ENCODE data around the gene HIPK4. TPM values are rescaled to one million over a fixed set of nuclear protein-coding genes. Genes with fewer than 3 reads are reported as not detected.

Gene HIPK4
- total and polyA plus RNA-seq, 2 experiments from 2014 or later = 0.21 to 0.52 TPM

DNA sequence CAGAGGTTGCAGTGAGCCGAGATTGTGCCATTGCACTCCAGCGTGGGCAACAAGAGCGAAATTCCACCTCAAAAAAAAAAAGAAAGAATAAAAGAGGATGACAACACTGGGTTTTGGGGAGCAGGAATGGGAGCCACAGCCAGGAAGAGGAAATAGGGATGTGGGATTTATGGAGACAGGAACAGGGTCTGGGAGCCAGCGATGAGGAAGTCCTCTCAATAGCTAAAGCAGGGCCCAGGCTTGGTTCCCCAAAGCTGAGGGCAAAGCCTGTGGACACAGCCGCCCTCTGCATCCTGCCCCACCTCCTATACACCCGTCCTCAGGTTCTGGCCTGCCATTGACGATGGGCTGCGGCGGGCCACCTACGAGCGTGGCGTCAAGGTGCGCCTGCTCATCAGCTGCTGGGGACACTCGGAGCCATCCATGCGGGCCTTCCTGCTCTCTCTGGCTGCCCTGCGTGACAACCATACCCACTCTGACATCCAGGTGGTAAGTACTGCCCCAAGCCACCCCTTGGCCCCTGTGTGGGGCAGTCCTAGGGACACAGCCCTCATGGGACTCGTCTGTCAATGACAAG, 13.6 kb downstream of the HIPK4 start (continued):
- TF ChIP-seq, protein P1, sequence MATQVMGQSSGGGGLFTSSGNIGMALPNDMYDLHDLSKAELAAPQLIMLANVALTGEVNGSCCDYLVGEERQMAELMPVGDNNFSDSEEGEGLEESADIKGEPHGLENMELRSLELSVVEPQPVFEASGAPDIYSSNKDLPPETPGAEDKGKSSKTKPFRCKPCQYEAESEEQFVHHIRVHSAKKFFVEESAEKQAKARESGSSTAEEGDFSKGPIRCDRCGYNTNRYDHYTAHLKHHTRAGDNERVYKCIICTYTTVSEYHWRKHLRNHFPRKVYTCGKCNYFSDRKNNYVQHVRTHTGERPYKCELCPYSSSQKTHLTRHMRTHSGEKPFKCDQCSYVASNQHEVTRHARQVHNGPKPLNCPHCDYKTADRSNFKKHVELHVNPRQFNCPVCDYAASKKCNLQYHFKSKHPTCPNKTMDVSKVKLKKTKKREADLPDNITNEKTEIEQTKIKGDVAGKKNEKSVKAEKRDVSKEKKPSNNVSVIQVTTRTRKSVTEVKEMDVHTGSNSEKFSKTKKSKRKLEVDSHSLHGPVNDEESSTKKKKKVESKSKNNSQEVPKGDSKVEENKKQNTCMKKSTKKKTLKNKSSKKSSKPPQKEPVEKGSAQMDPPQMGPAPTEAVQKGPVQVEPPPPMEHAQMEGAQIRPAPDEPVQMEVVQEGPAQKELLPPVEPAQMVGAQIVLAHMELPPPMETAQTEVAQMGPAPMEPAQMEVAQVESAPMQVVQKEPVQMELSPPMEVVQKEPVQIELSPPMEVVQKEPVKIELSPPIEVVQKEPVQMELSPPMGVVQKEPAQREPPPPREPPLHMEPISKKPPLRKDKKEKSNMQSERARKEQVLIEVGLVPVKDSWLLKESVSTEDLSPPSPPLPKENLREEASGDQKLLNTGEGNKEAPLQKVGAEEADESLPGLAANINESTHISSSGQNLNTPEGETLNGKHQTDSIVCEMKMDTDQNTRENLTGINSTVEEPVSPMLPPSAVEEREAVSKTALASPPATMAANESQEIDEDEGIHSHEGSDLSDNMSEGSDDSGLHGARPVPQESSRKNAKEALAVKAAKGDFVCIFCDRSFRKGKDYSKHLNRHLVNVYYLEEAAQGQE (IDR thresholded peaks at IDR 0.05; ENCODE audit: unreplicated experiment) = no peak
- TF ChIP-seq, protein P2, sequence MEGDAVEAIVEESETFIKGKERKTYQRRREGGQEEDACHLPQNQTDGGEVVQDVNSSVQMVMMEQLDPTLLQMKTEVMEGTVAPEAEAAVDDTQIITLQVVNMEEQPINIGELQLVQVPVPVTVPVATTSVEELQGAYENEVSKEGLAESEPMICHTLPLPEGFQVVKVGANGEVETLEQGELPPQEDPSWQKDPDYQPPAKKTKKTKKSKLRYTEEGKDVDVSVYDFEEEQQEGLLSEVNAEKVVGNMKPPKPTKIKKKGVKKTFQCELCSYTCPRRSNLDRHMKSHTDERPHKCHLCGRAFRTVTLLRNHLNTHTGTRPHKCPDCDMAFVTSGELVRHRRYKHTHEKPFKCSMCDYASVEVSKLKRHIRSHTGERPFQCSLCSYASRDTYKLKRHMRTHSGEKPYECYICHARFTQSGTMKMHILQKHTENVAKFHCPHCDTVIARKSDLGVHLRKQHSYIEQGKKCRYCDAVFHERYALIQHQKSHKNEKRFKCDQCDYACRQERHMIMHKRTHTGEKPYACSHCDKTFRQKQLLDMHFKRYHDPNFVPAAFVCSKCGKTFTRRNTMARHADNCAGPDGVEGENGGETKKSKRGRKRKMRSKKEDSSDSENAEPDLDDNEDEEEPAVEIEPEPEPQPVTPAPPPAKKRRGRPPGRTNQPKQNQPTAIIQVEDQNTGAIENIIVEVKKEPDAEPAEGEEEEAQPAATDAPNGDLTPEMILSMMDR (conservative IDR thresholded peaks at IDR 0.05; ENCODE audit: low read depth in 2 of 2) = no peak
- no peak for TF ChIP-seq NANOG (IDR thresholded peaks at IDR 0.05; ENCODE audit: borderline replicate concordance)
- no peak for TF ChIP-seq EZH2 (IDR thresholded peaks at IDR 0.05; ENCODE audit: low read depth, unreplicated experiment)
- no peak for TF ChIP-seq STAT1 (IDR thresholded peaks at IDR 0.05; ENCODE audit: unreplicated experiment)
- TF ChIP-seq, protein P3, sequence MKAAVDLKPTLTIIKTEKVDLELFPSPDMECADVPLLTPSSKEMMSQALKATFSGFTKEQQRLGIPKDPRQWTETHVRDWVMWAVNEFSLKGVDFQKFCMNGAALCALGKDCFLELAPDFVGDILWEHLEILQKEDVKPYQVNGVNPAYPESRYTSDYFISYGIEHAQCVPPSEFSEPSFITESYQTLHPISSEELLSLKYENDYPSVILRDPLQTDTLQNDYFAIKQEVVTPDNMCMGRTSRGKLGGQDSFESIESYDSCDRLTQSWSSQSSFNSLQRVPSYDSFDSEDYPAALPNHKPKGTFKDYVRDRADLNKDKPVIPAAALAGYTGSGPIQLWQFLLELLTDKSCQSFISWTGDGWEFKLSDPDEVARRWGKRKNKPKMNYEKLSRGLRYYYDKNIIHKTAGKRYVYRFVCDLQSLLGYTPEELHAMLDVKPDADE (IDR thresholded peaks at IDR 0.05) = no peak
- no peak for TF ChIP-seq ZNF114 (CRISPR knock-in tag; IDR thresholded peaks at IDR 0.05)

DNA sequence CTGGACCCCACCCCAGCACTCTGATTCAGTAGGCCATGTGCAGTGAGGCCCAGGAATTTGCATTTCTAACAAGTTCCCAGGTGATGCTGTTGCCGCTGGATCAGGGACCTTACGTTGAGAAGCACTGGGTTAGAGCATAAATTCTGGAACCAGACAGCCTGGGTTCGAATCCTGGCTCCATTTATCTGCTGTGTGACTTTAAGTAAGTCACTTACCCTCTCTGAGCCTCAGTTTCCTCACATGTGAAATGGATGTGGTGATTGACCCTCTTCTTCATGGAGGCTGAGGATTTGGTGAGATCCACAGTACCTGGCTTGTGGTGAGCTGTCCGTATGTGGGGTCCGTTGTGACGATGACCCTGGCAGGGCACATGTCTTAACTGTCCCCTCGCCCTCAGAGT, 15.9 kb downstream of the HIPK4 start:
- H3K4me2 ChIP-seq = no peak overlapping the region
- H3K79me2 ChIP-seq (replicated peaks; ENCODE audit: insufficient read depth) = no peaks in the 10 kb centered on the region
- no peaks in the 10 kb centered on the region for H3K9me2 ChIP-seq (ENCODE audit: insufficient read depth)
- no peaks in the 10 kb centered on the region for H3K4me1 Mint-ChIP-seq
- no peaks in the 10 kb centered on the region for H4K20me1 ChIP-seq (replicated peaks; ENCODE audit: insufficient read depth)
- H3K9me3 Mint-ChIP-seq = no peaks in the 10 kb centered on the region
- H3K27me3 Mint-ChIP-seq (ENCODE audit: insufficient read depth, low read depth, poor library complexity) = peaks cover 8% of the 10 kb centered on the region
- no peaks in the 10 kb centered on the region for H3K27me3 ChIP-seq (ENCODE audit: insufficient read depth)
- H3K36me3 ChIP-seq (ENCODE audit: insufficient read depth) = peaks cover 7% of the 10 kb centered on the region; the same call in 1 of the 2 replicates
- no peak for DNase-seq (ENCODE audit: low spot score)
- no peak overlapping the region for H3K4me3 Mint-ChIP-seq
- H3K4me1 ChIP-seq (ENCODE audit: insufficient read depth) = no peaks in the 10 kb centered on the region
- no peak for ATAC-seq
- peaks cover 69% of the 10 kb centered on the region for H3K36me3 Mint-ChIP-seq (ENCODE audit: low read depth)
- H3K4me3 ChIP-seq = no peak overlapping the region
- no peak overlapping the region for H2AFZ ChIP-seq
- no peak overlapping the region for H3K27ac ChIP-seq (ENCODE audit: low read depth)
- H3K27ac Mint-ChIP-seq = no peak overlapping the region
- H3F3A ChIP-seq (replicated peaks; ENCODE audit: low read depth) = no peaks in the 10 kb centered on the region
- TF ChIP-seq EZH2phosphoT487 (IDR thresholded peaks at IDR 0.05; ENCODE audit: unreplicated experiment) (no peak), JUNB (IDR thresholded peaks at IDR 0.05; ENCODE audit: unreplicated experiment) (no peak), STAT1 (IDR thresholded peaks at IDR 0.05; ENCODE audit: unreplicated experiment) (no peak), EZH2 (IDR thresholded peaks at IDR 0.05; ENCODE audit: low read depth, unreplicated experiment) (no peak), ZNF331 (CRISPR knock-in tag; IDR thresholded peaks at IDR 0.05; ENCODE audit: low read depth) (no peak)
- TF ChIP-seq, protein P4, sequence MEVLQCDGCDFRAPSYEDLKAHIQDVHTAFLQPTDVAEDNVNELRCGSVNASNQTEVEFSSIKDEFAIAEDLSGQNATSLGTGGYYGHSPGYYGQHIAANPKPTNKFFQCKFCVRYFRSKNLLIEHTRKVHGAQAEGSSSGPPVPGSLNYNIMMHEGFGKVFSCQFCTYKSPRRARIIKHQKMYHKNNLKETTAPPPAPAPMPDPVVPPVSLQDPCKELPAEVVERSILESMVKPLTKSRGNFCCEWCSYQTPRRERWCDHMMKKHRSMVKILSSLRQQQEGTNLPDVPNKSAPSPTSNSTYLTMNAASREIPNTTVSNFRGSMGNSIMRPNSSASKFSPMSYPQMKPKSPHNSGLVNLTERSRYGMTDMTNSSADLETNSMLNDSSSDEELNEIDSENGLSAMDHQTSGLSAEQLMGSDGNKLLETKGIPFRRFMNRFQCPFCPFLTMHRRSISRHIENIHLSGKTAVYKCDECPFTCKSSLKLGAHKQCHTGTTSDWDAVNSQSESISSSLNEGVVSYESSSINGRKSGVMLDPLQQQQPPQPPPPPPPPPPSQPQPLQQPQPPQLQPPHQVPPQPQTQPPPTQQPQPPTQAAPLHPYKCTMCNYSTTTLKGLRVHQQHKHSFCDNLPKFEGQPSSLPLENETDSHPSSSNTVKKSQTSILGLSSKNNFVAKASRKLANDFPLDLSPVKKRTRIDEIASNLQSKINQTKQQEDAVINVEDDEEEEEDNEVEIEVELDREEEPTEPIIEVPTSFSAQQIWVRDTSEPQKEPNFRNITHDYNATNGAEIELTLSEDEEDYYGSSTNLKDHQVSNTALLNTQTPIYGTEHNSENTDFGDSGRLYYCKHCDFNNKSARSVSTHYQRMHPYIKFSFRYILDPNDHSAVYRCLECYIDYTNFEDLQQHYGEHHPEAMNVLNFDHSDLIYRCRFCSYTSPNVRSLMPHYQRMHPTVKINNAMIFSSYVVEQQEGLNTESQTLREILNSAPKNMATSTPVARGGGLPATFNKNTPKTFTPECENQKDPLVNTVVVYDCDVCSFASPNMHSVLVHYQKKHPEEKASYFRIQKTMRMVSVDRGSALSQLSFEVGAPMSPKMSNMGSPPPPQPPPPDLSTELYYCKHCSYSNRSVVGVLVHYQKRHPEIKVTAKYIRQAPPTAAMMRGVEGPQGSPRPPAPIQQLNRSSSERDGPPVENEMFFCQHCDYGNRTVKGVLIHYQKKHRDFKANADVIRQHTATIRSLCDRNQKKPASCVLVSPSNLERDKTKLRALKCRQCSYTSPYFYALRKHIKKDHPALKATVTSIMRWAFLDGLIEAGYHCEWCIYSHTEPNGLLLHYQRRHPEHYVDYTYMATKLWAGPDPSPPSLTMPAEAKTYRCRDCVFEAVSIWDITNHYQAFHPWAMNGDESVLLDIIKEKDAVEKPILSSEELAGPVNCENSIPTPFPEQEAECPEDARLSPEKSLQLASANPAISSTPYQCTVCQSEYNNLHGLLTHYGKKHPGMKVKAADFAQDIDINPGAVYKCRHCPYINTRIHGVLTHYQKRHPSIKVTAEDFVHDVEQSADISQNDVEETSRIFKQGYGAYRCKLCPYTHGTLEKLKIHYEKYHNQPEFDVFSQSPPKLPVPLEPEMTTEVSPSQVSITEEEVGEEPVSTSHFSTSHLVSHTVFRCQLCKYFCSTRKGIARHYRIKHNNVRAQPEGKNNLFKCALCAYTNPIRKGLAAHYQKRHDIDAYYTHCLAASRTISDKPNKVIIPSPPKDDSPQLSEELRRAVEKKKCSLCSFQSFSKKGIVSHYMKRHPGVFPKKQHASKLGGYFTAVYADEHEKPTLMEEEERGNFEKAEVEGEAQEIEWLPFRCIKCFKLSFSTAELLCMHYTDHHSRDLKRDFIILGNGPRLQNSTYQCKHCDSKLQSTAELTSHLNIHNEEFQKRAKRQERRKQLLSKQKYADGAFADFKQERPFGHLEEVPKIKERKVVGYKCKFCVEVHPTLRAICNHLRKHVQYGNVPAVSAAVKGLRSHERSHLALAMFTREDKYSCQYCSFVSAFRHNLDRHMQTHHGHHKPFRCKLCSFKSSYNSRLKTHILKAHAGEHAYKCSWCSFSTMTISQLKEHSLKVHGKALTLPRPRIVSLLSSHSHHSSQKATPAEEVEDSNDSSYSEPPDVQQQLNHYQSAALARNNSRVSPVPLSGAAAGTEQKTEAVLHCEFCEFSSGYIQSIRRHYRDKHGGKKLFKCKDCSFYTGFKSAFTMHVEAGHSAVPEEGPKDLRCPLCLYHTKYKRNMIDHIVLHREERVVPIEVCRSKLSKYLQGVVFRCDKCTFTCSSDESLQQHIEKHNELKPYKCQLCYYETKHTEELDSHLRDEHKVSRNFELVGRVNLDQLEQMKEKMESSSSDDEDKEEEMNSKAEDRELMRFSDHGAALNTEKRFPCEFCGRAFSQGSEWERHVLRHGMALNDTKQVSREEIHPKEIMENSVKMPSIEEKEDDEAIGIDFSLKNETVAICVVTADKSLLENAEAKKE (CRISPR knock-in tag; IDR thresholded peaks at IDR 0.05) = no peak
